ENCODE data around the gene BAX.

DNA sequence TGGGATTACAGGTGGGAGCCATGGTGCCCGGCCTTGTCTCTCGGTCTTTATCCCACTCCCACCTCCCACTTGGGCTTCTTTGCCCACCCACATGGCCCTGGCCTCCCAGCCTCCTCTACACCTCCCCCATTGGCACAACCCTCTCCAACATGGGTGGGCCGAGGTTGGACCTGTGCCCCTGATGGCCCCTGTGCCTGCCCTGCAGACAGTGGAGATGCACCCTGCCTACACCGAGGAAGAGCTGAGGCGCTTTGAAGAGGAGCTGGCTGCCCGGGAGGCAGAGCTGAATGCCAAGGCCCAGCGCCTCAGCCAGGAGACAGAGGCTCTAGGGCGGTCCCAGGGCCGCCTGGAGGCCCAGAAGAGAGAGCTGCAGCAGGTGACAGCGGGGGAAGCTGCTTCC is 33.7 kb upstream of the BAX start:
- TF ChIP-seq CTCF (IDR thresholded peaks at IDR 0.05) (no peak), POLR2A (IDR thresholded peaks at IDR 0.05) (no peak)
